H1 (cell line): ENCODE results near the gene TBC1D19. TPM values are rescaled to one million over a fixed set of nuclear protein-coding genes. Genes with fewer than 3 reads are reported as not detected.

ENCODE experiments used
- CTCF ChIA-PET: fragments of 300-600 bp; sonication (Branson Sonifier 250); formaldehyde crosslinking; loops from one replicate; lab custom pipeline; 2021; ENCODE audit not compliant: partially characterized antibody; lab: Charles Lee
- POLR2A ChIA-PET: fragments of 300-600 bp; sonication (Branson Sonifier 250); formaldehyde crosslinking; loops from one replicate; lab custom pipeline; 2021; ENCODE audit warnings: inconsistent platforms; ENCODE audit not compliant: partially characterized antibody; lab: Charles Lee
- DNase-seq, 2 experiments: peaks; one replicate each; pipeline versions ENCODE4 v3.0.0 to v3.0.0-alpha.2; 2010 to 2022; ENCODE audit warnings: low spot score in 2 of 2, low read depth in 1 of 2, mixed read lengths in 1 of 2
- FAIRE-seq: peaks from 2 replicates; lab custom pipeline; 2011; peaks lifted over from hg19 to GRCh38; lab: Jason Lieb, UNC
- H2AFZ ChIP-seq: 2 replicates; pipeline ENCODE4 v1.8.1; 2012; ENCODE audit warnings: low read length, inconsistent platforms
- H2AK5ac ChIP-seq: 2 replicates; pipeline ENCODE4 v1.6.1; 2013; ENCODE audit warnings: low read depth, low read length
- H2BK120ac ChIP-seq: replicated peaks from 2 replicates; pipeline ENCODE3; 2013; ENCODE audit warnings: low read depth, low read length, inconsistent platforms
- H2BK12ac ChIP-seq: 2 replicates; pipeline ENCODE4 v1.6.1; 2013; ENCODE audit warnings: low read depth, low read length
- H2BK15ac ChIP-seq: 2 replicates; pipeline ENCODE4 v1.6.1; 2013; ENCODE audit warnings: low read length
- H2BK20ac ChIP-seq: 2 replicates; pipeline ENCODE4 v1.6.1; 2013; ENCODE audit warnings: low read length
- H2BK5ac ChIP-seq: 2 replicates; pipeline ENCODE4 v1.6.1; 2013; ENCODE audit warnings: low read depth, low read length
- H3K14ac ChIP-seq: 2 replicates; pipeline ENCODE4 v1.6.1; 2013; ENCODE audit warnings: inconsistent platforms; ENCODE audit not compliant: insufficient read length
- H3K18ac ChIP-seq: 2 replicates; pipeline ENCODE4 v1.6.1; 2013; ENCODE audit warnings: low read length; ENCODE audit errors: extremely low read depth
- H3K23ac ChIP-seq: 2 replicates; pipeline ENCODE4 v1.6.1; 2013; ENCODE audit warnings: inconsistent platforms; ENCODE audit not compliant: insufficient read length
- H3K23me2 ChIP-seq: 2 replicates; pipeline ENCODE4 v1.6.1; 2013; ENCODE audit warnings: low read depth, low read length
- H3K27ac ChIP-seq: 2 replicates; pipeline ENCODE4 v1.6.1; 2011; ENCODE audit warnings: low read depth, low read length, inconsistent platforms
- H3K27me3 ChIP-seq, 4 experiments: replicated peaks in 1 of 4; 1 replicate in 1 of 4; 2 replicates in 3 of 4; pipeline versions ENCODE4 v1.6.1 to v1.8.1; 2011 to 2013; ENCODE audit warnings: low read length in 3 of 4, mild to moderate bottlenecking in 3 of 4, inconsistent platforms in 2 of 4, mixed read lengths in 2 of 4, moderate library complexity in 1 of 4; ENCODE audit not compliant: control insufficient read depth in 3 of 4, insufficient read depth in 3 of 4; ENCODE audit errors: extremely low read depth in 1 of 4
- H3K36me3 ChIP-seq, 4 experiments: 2 replicates each; pipeline versions ENCODE4 v1.6.1 to v1.8.1; 2011 to 2013; ENCODE audit warnings: mild to moderate bottlenecking in 4 of 4, low read length in 3 of 4, moderate library complexity in 2 of 4, control low read depth in 1 of 4, inconsistent platforms in 1 of 4; ENCODE audit not compliant: insufficient read depth in 4 of 4, control insufficient read depth in 2 of 4
- H3K4ac ChIP-seq: replicated peaks from 2 replicates; pipeline ENCODE3; 2013; ENCODE audit warnings: low read length, low read depth, mixed read lengths, inconsistent platforms; ENCODE audit not compliant: insufficient read length
- H3K4me1 ChIP-seq, 4 experiments: replicated peaks in 1 of 4; 1 replicate in 1 of 4; 2 replicates in 3 of 4; pipeline versions ENCODE4 v1.6.1 to v1.8.1; 2011 to 2013; ENCODE audit warnings: low read length in 3 of 4, inconsistent platforms in 2 of 4, mixed read lengths in 1 of 4; ENCODE audit not compliant: insufficient read depth in 4 of 4, control insufficient read depth in 3 of 4
- H3K4me2 ChIP-seq, 2 experiments: 2 replicates each; pipeline versions ENCODE4 v1.6.1 to v1.8.1; 2011 to 2013; ENCODE audit warnings: low read depth in 2 of 2, low read length in 2 of 2, control low read depth in 1 of 2, inconsistent platforms in 1 of 2, mild to moderate bottlenecking in 1 of 2; ENCODE audit not compliant: insufficient read depth in 1 of 2
- H3K4me3 ChIP-seq, 4 experiments: fragments of 200-600, 300-600 bp in 1 of 4; sonication (generic), shearing (Covaris generic), sonication (Bioruptor Twin) in 1 of 4; 2 replicates each; pipeline versions ENCODE4 v1.5.1 to v1.8.1; 2011 to 2016; ENCODE audit warnings: low read length in 4 of 4, low read depth in 3 of 4, control low read depth in 2 of 4, inconsistent platforms in 2 of 4, mild to moderate bottlenecking in 2 of 4, mixed read lengths in 1 of 4, moderate library complexity in 1 of 4; ENCODE audit not compliant: insufficient read depth in 2 of 4; ENCODE audit errors: extremely low read depth in 1 of 4
- H3K56ac ChIP-seq: replicated peaks from 2 replicates; pipeline ENCODE3; 2013; ENCODE audit warnings: low read depth, mild to moderate bottlenecking, mixed read lengths, low read length, inconsistent platforms; ENCODE audit not compliant: insufficient read length
- H3K79me1 ChIP-seq: 2 replicates; pipeline ENCODE4 v1.6.1; 2013; ENCODE audit warnings: low read depth, low read length, control low read depth
- H3K79me2 ChIP-seq, 2 experiments: 2 replicates each; pipeline versions ENCODE4 v1.6.1 to v1.8.1; 2012 to 2013; ENCODE audit warnings: low read length in 2 of 2, mild to moderate bottlenecking in 2 of 2, inconsistent platforms in 1 of 2; ENCODE audit not compliant: insufficient read depth in 2 of 2, control insufficient read depth in 1 of 2
- H3K9ac ChIP-seq, 4 experiments: replicated peaks in 1 of 4; 1 replicate in 1 of 4; 2 replicates in 3 of 4; pipeline versions ENCODE4 v1.6.1 to v1.8.1; 2011 to 2013; ENCODE audit warnings: low read depth in 3 of 4, low read length in 3 of 4, control low read depth in 2 of 4, mild to moderate bottlenecking in 2 of 4, moderate library complexity in 2 of 4, inconsistent platforms in 1 of 4; ENCODE audit errors: extremely low read depth in 1 of 4
- H3K9me3 ChIP-seq, 2 experiments: 2 replicates each; pipeline versions ENCODE4 v1.6.1 to v1.8.1; 2012 to 2013; ENCODE audit warnings: mild to moderate bottlenecking in 2 of 2, moderate library complexity in 2 of 2, control low read depth in 1 of 2, inconsistent platforms in 1 of 2, low read depth in 1 of 2, low read length in 1 of 2, mixed read lengths in 1 of 2; ENCODE audit not compliant: insufficient read depth in 2 of 2
- H4K20me1 ChIP-seq, 2 experiments: replicated peaks in 1 of 2; 2 replicates each; pipeline versions ENCODE3 to v1.8.1; 2011 to 2013; ENCODE audit warnings: inconsistent platforms in 2 of 2, low read length in 2 of 2, mild to moderate bottlenecking in 1 of 2; ENCODE audit not compliant: insufficient read depth in 2 of 2, control insufficient read depth in 1 of 2
- H4K5ac ChIP-seq: 2 replicates; pipeline ENCODE4 v1.6.1; 2013; ENCODE audit warnings: low read length, low read depth, mixed read lengths, inconsistent platforms; ENCODE audit not compliant: insufficient read length
- H4K8ac ChIP-seq: 2 replicates; pipeline ENCODE4 v1.8.0; 2013; ENCODE audit warnings: mild to moderate bottlenecking, moderate library complexity, low read length, inconsistent platforms; ENCODE audit not compliant: insufficient read depth; ENCODE audit errors: extremely low read depth
- H4K91ac ChIP-seq: replicated peaks from 2 replicates; pipeline ENCODE3; 2013; ENCODE audit warnings: low read length, mixed read lengths, inconsistent platforms; ENCODE audit not compliant: insufficient read length
- KDM1A ChIP-seq: fragments of 200-600, 300-600 bp; sonication (generic); IDR thresholded peaks from 2 replicates; pipeline ENCODE4 v1.7.1; 2016; ENCODE audit warnings: mild to moderate bottlenecking, low read length, borderline replicate concordance
- SP4 ChIP-seq: IDR thresholded peaks from 2 replicates; pipeline ENCODE4 v1.6.1; 2012; ENCODE audit warnings: low read length, inconsistent platforms
- TBP ChIP-seq: IDR thresholded peaks from 2 replicates; pipeline ENCODE4 v1.6.1; 2011; ENCODE audit warnings: low read depth, low read length, improper control_type of control experiment
- WGBS, 2 experiments: shearing (Covaris generic) in 1 of 2; methylation state at CpG; one replicate each; pipeline versions ENCODE4 v1.1.6 to v1.1.7; 2013 to 2015; ENCODE audit warnings: low lambda C conversion rate in 2 of 2, mixed read lengths in 2 of 2, inconsistent platforms in 1 of 2, low coverage in 1 of 2, missing lambda C conversion rate in 1 of 2; ENCODE audit not compliant: insufficient replicate concordance in 2 of 2, insufficient coverage in 1 of 2, insufficient read length in 1 of 2; ENCODE audit errors: extremely low coverage in 1 of 2, missing lambda C conversion rate in 1 of 2; 5-methylcytosine and 5-hydroxymethylcytosine counted together
- polyA plus RNA-seq, 7 experiments: library from polyadenylated mRNA; depleted of rRNA in 3 of 7; stranded (reverse) in 5 of 7; unstranded in 2 of 7; fragments of >200 nt in 5 of 7; fragments of 200-250 nt in 2 of 7; gene quantifications; 1 replicate in 5 of 7; 2 replicates in 1 of 7; 4 replicates in 1 of 7; pipeline versions ENCODE4 v1.2.1 to v1.2.3, GENCODE V29; 2011 to 2013; ENCODE audit warnings: missing spikeins in 2 of 7, mixed read lengths in 2 of 7
- total RNA-seq: library from RNA; stranded (reverse); fragmentation: NEBNext Ultra II Directional; extraction: Animal tissue kit (Norgen Biotek cat#: 25700); gene quantifications from 2 replicates; pipeline ENCODE4 v1.2.1, GENCODE V29; 2021

The TBC1D19 gene
- total and polyA plus RNA-seq, 2 of the 8 experiments (the other 6 are each of a cell fraction or from before 2014, with no cell fraction given): 1.9 to 3.5 TPM

DNA sequence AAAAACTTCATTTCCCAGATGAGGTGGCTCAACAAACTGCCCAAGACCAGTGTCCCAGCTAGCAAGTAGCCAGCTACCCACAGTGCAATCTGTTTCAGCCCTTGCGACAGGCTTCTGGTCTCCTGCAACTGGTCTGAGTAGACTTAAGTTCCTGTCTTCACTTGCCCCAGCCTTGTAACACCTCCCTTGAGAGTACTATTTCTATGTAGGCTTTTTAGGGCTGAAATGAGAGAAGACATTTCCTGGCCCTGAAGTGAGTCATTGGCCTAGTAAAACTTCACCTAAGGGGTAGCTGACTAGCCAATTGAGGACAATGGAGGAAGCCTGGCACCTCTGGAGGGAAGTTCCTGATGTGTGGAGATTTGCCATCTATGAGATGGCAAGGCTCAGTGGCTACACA lies 196.7 kb downstream of the TBC1D19 start:
- H2BK5ac ChIP-seq: no peak overlapping the region
- no peak overlapping the region for H2AK5ac ChIP-seq
- H3K4me3 ChIP-seq: no peak overlapping the region
- no peaks in the 10 kb centered on the region for H3K79me1 ChIP-seq
- TF ChIP-seq TBP: no peak
- TF ChIP-seq SP4: no peak
- no peak for TF ChIP-seq KDM1A
- TF ChIP-seq, all 59 proteins: peak for 0
- H3K27me3 ChIP-seq: no peaks in the 10 kb centered on the region
- H3K4ac ChIP-seq: no peak overlapping the region
- H3K9me3 ChIP-seq: no peaks in the 10 kb centered on the region
- no peaks in the 10 kb centered on the region for H3K4me1 ChIP-seq
- no peak overlapping the region for H2BK12ac ChIP-seq
- ChIA-PET CTCF (interaction anchor here (0.6 kb wide), 1 partner anchor 932 kb away, joined by 3 read pairs; no protein-coding TSS in a partner anchor), POLR2A (no interaction called here)
- H4K5ac ChIP-seq: no peak overlapping the region
- no peak overlapping the region for H3K23ac ChIP-seq
- 100% methylated on average over 1 of the region's 1 CpG; no CpG with 5 or more reads in 1 of the 2 experiments for WGBS, 2 experiments
- no peak overlapping the region for H3K9ac ChIP-seq
- no peak overlapping the region for H2BK15ac ChIP-seq
- H3K14ac ChIP-seq: no peak overlapping the region
- H2BK120ac ChIP-seq: no peak overlapping the region
- no peak overlapping the region for H4K91ac ChIP-seq
- no peak overlapping the region for H3K56ac ChIP-seq
- H3K23me2 ChIP-seq: no peaks in the 10 kb centered on the region
- H2BK20ac ChIP-seq: no peak overlapping the region
- no peak overlapping the region for H3K4me2 ChIP-seq
- no peak overlapping the region for H4K8ac ChIP-seq
- H3K36me3 ChIP-seq: no peaks in the 10 kb centered on the region
- no peak overlapping the region for H3K27ac ChIP-seq
- FAIRE-seq: no peak
- no peaks in the 10 kb centered on the region for H3K79me2 ChIP-seq
- H2AFZ ChIP-seq: no peak overlapping the region
- no peak for DNase-seq
- peaks cover 0 to 1% of the 10 kb centered on the region in 2 experiments for H4K20me1 ChIP-seq
- no peak overlapping the region for H3K18ac ChIP-seq
